Measurements from ENCODE around the gene S100PBP.

GRCh38 chr1:32886004-32886827 is 68.8 kb downstream of the S100PBP start, which contains the start of gene HPCA:
- TF ChIP-seq CTCF (IDR thresholded peaks at IDR 0.05; ENCODE audit: extremely low read depth in 1 of 2, insufficient read depth in 1 of 2, low read depth in 1 of 2, low read length in 2 of 2) (peak; percentile 80 to 94), POLR2A (IDR thresholded peaks at IDR 0.05; ENCODE audit: low read depth, low read length) (no peak), EZH2 (IDR thresholded peaks at IDR 0.05; ENCODE audit: borderline replicate concordance, low read depth, low read length, severe bottlenecking) (peak; percentile 64), GATA2 (IDR thresholded peaks at IDR 0.05; ENCODE audit: insufficient read depth, insufficient read length, low read depth, low read length) (no peak), POLR2AphosphoS5 (IDR thresholded peaks at IDR 0.05; ENCODE audit: insufficient read depth, low read depth, low read length) (peak; percentile 41), MAX (IDR thresholded peaks at IDR 0.05; ENCODE audit: insufficient read depth, insufficient read length) (no peak)
